Panc1 (cell line): ENCODE data around the gene RTL1. TPM values are rescaled to one million over a fixed set of nuclear protein-coding genes. Genes with fewer than 3 reads are reported as not detected.

Source experiments
- ATAC-seq: fragments of 200-7000 bp; cut with Tn5 transposase; 2 replicates; pipeline ENCODE4 v1.9.1; 2020; ENCODE audit warnings: mild to moderate bottlenecking, moderate library complexity
- BruUV-seq: library from RNA; stranded (reverse); fragments of 400-500 nt; replicated peaks from 2 replicates; lab custom pipeline; 2021; lab: Mats Ljungman, UMichigan
- CTCF ChIA-PET: fragments of 300-600 bp; sonication (Branson Sonifier 250); formaldehyde crosslinking; loops from one replicate; lab custom pipeline; 2022; ENCODE audit warnings: antibody characterized with exemption; lab: Charles Lee
- POLR2A ChIA-PET: fragments of 300-600 bp; sonication (Branson Sonifier 250); formaldehyde crosslinking; loops from one replicate; lab custom pipeline; 2022; ENCODE audit warnings: antibody characterized with exemption; lab: Charles Lee
- DNase-seq: peaks from one replicate; pipeline ENCODE4 v3.0.0-alpha.2; 2010; ENCODE audit warnings: low read depth, low spot score
- H3K27ac ChIP-seq: 2 replicates; pipeline ENCODE4 v1.5.1; 2011; ENCODE audit warnings: mild to moderate bottlenecking, low read length, inconsistent platforms
- H3K27me3 ChIP-seq: fragments of 200-500 bp; sonication (Bioruptor generic); 2 replicates; pipeline ENCODE4 v1.6.0; 2014; ENCODE audit warnings: low read length, inconsistent platforms; ENCODE audit not compliant: control insufficient read depth, insufficient read depth
- H3K36me3 ChIP-seq: fragments of 200-500 bp; sonication (Bioruptor generic); 2 replicates; pipeline ENCODE4 v1.5.1; 2014; ENCODE audit warnings: inconsistent platforms, mild to moderate bottlenecking, low read length, moderate library complexity; ENCODE audit not compliant: control insufficient read depth, insufficient read depth
- H3K4me1 ChIP-seq: 2 replicates; pipeline ENCODE4 v1.5.1; 2011; ENCODE audit warnings: inconsistent platforms, mild to moderate bottlenecking, low read length, moderate library complexity; ENCODE audit not compliant: control insufficient read depth, insufficient read depth
- H3K4me3 ChIP-seq, 2 experiments: 2 replicates each; pipeline ENCODE4 v1.5.1; 2011 to 2012; ENCODE audit warnings: low read depth in 2 of 2, low read length in 2 of 2, mild to moderate bottlenecking in 2 of 2, inconsistent platforms in 1 of 2, moderate library complexity in 1 of 2
- H3K9me3 ChIP-seq: fragments of 200-500 bp; sonication (Bioruptor generic); 2 replicates; pipeline ENCODE4 v1.5.1; 2014; ENCODE audit warnings: low read depth, mild to moderate bottlenecking, inconsistent platforms, low read length, moderate library complexity; ENCODE audit not compliant: control insufficient read depth, insufficient read depth
- CTCF ChIP-seq: fragments of 450-650 bp; IDR thresholded peaks from 2 replicates; pipeline ENCODE4 v1.5.1; 2017; ENCODE audit warnings: mild to moderate bottlenecking
- POLR2AphosphoS5 ChIP-seq: IDR thresholded peaks from 2 replicates; pipeline ENCODE4 v1.6.1; 2012; ENCODE audit warnings: mild to moderate bottlenecking, low read depth, low read length, moderate library complexity
- REST ChIP-seq, 2 experiments: IDR thresholded peaks; 2 replicates each; pipeline ENCODE4 v1.6.1; 2011 to 2012; ENCODE audit warnings: low read depth in 2 of 2, control low read depth in 1 of 2, low read length in 1 of 2, mild to moderate bottlenecking in 1 of 2, moderate library complexity in 1 of 2; ENCODE audit not compliant: insufficient read depth in 1 of 2
- SIN3A ChIP-seq: IDR thresholded peaks from 2 replicates; pipeline ENCODE4 v1.6.1; 2012; ENCODE audit warnings: low read depth, mild to moderate bottlenecking, low read length, moderate library complexity, borderline replicate concordance; ENCODE audit not compliant: insufficient read depth
- TCF7L2 ChIP-seq: IDR thresholded peaks from 2 replicates; pipeline ENCODE4 v1.6.1; 2011; ENCODE audit warnings: mild to moderate bottlenecking, low read depth, low read length, inconsistent platforms
- in situ Hi-C: cut with HindIII; loops from 2 replicates; pipeline ENCODE4 v1.10.0; 2016; ENCODE audit warnings: low sequenced_read_pairs, low pct_unique_long_range_greater_than_20kb
- intact Hi-C: fragments of 100-400 bp; cut with micrococcal nuclease; formaldehyde crosslinking; loops from one replicate; pipeline ENCODE4 v1.10.0; 2022; ENCODE audit not compliant: unreplicated experiment
- total RNA-seq: library from RNA; stranded (reverse); gene quantifications from one replicate; pipeline ENCODE4 v1.2.1, GENCODE V29; 2021; ENCODE audit not compliant: unreplicated experiment

The RTL1 gene
- total RNA-seq, 1 experiment from 2014 or later: not detected

GRCh38 chr14:100859781-100860180, 43.7 kb downstream of the RTL1 start:
- Histone ChIP-seq H3K9me3 (no peaks in the 10 kb centered on the region), H3K27me3 (no peaks in the 10 kb centered on the region), H3K4me3 (no peak overlapping the region), H3K4me1 (no peaks in the 10 kb centered on the region), H3K36me3 (no peaks in the 10 kb centered on the region), H3K27ac (no peak overlapping the region)
- TF ChIP-seq CTCF (no peak), TCF7L2 (no peak), SIN3A (no peak), POLR2AphosphoS5 (no peak), REST (IDR thresholded peaks at IDR 0.05; ENCODE audit: insufficient read depth in 1 of 2, low read depth in 2 of 2, low read length in 1 of 2) (no peak)
- DNase-seq (no peak), ATAC-seq (no peak)
- ChIA-PET POLR2A (no interaction called here), CTCF (no interaction called here)
- in situ Hi-C loops: no loop called here
- intact Hi-C loops: no loop called here
- BruUV-seq: no TSS peak

GRCh38 chr14:100858838-100859220, 44.7 kb downstream of the RTL1 start:
- Histone ChIP-seq H3K4me1 (no peaks in the 10 kb centered on the region), H3K27me3 (no peaks in the 10 kb centered on the region), H3K36me3 (no peaks in the 10 kb centered on the region), H3K27ac (no peak overlapping the region), H3K9me3 (no peaks in the 10 kb centered on the region), H3K4me3 (no peak overlapping the region)
- DNase-seq: no peak
- intact Hi-C loops: no loop called here
- TF ChIP-seq POLR2AphosphoS5 (no peak), CTCF (no peak), SIN3A (no peak), TCF7L2 (no peak), REST (IDR thresholded peaks at IDR 0.05; ENCODE audit: insufficient read depth in 1 of 2, low read depth in 2 of 2, low read length in 1 of 2) (no peak)
- no peak for ATAC-seq
- no TSS peak for BruUV-seq
- ChIA-PET POLR2A (no interaction called here), CTCF (no interaction called here)
- in situ Hi-C loops: no loop called here
